NK-92 treated with Interleukin-12 subunit alpha and Interleukin-12 subunit beta, amount 100 ng/mL, for 24 hours (cell line): ENCODE data around the gene ZG16B.

Experiments used
- DNase-seq: peaks from one replicate; lab custom pipeline; 2025; lab: John Stamatoyannopoulos, UW

Gene ZG16B

GRCh38 chr16:2806286-2806685 is 23.8 kb upstream of the ZG16B start:
- DNase-seq, result no peak

- DNase-seq, result no peak
These were observed 21.9 kb upstream of the ZG16B start for GRCh38 chr16:2808181-2808580.

- no peak for DNase-seq
These were observed 20.8 kb upstream of the ZG16B start for GRCh38 chr16:2809149-2809760.

GRCh38 chr16:2810651-2811050 is 19.5 kb upstream of the ZG16B start:
- no peak for DNase-seq

- DNase-seq, result no peak
These were observed 18.2 kb upstream of the ZG16B start for GRCh38 chr16:2811703-2812471.

- DNase-seq, result no peak
These were observed 16.3 kb upstream of the ZG16B start for GRCh38 chr16:2813771-2814221.

GRCh38 chr16:2814551-2815298 is 15.4 kb upstream of the ZG16B start:
- no peak for DNase-seq

- no peak for DNase-seq
These were observed 14.8 kb upstream of the ZG16B start for GRCh38 chr16:2815299-2815771.

- no peak for DNase-seq
These were observed 13.3 kb upstream of the ZG16B start, which contains the start of gene PRSS21 for GRCh38 chr16:2816751-2817339. TSS of gene PRSS21 (plus strand) at chr16:2817237. CDS start at chr16:2817269, 32 bp downstream.

- DNase-seq, result no peak
These were observed 12.5 kb upstream of the ZG16B start for GRCh38 chr16:2817340-2818271.

- no peak for DNase-seq
These were observed 11.7 kb upstream of the ZG16B start for GRCh38 chr16:2818272-2818876.

- DNase-seq, result no peak
These were observed 10.7 kb upstream of the ZG16B start for GRCh38 chr16:2819179-2819938.

GRCh38 chr16:2819939-2820835 is 9.9 kb upstream of the ZG16B start:
- DNase-seq, result no peak

GRCh38 chr16:2820836-2821486 is 9.1 kb upstream of the ZG16B start:
- DNase-seq, result no peak

GRCh38 chr16:2821487-2822157 is 8.5 kb upstream of the ZG16B start:
- DNase-seq, result no peak

GRCh38 chr16:2822158-2822495 is 8.0 kb upstream of the ZG16B start:
- no peak for DNase-seq

- no peak for DNase-seq
These were observed 7.6 kb upstream of the ZG16B start for GRCh38 chr16:2822496-2822895.

GRCh38 chr16:2824626-2825025 is 5.5 kb upstream of the ZG16B start:
- DNase-seq, result no peak
